Eye (tissue), 1 donor: ENCODE data around the gene COL23A1.

Experiments
- DNase-seq: peaks from one replicate; pipeline ENCODE4 v3.0.0-alpha.2; 2015

Gene COL23A1

DNA sequence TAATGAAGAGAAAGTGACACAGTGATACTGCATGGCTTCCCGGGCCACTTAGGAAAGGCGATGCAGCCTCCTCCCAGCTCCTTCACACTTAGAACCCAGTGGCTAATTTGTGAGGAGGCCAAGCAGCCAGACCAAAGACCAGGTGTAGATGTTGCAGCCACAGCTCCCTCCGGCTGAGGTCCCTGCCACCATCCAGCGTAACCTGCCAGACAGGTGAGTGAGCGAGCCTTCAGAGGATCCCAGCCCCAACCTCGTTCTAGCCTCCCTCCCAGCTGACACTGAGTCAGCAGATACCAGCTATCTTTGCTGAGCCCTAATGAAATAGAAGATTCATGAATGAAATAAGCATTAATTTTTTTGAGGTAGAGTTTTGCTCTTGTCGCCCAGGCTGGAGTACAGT is 59.7 kb downstream of the COL23A1 start:
- DNase-seq, result no peak

DNA sequence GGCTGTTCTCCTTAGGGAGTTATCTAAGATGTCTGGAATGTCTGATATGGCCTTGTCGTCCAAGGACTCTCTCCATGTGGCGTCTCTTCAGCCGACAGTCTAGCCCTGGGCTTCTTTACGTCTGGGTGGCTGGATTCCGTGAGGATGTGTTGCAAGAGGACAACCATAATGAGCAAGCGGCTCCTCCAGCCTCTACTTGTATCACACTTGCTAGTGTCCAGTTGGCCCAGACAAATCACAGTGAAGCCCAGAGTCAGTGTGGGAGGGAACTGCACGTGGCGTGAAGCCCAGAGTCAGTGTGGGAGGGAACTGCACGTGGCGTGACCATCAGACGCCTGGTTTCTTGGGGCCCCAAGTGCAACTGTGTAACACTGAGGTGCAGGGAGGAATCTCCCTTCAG is 61.1 kb downstream of the COL23A1 start:
- no peak for DNase-seq

DNA sequence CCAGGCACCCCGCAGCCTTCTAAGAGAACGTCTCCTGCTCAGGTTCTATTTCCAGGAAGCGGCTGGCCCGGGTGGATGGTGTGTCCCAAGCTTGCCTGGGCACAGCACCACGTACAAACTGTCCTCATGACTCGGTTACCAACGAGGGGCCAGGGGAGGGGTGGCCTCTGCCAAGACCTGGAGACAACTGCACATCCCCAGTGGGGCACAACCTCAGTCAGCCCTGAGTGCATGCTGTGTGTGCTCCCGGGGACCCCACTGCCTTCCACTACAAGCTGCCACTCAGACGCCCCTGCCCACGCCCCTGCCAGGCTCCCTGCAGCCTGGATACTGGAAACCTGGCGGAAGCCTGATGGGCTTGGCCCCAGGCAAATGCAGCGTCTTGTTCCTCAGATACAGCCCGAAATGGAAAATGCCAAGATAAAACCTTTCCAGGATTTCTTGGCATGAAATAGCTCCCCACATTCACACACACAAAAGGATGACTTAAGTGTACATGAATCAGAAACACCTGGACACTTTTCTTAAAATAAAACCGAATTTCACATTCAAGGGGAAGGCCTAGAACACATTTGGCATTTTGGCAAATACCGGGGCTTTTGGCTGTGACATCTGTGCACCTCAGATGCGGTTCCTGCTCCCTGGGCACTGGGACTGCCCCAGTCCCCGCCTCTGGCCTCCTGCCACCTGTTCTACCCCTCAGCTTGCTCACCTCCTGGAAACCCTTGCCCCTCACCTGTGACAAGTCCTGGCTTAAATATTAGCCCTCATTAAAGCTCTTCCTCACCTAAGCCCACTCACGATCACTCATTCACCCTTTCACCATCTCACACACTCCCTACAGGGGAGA is 62.5 kb downstream of the COL23A1 start:
- peak; percentile 18 for DNase-seq

DNA sequence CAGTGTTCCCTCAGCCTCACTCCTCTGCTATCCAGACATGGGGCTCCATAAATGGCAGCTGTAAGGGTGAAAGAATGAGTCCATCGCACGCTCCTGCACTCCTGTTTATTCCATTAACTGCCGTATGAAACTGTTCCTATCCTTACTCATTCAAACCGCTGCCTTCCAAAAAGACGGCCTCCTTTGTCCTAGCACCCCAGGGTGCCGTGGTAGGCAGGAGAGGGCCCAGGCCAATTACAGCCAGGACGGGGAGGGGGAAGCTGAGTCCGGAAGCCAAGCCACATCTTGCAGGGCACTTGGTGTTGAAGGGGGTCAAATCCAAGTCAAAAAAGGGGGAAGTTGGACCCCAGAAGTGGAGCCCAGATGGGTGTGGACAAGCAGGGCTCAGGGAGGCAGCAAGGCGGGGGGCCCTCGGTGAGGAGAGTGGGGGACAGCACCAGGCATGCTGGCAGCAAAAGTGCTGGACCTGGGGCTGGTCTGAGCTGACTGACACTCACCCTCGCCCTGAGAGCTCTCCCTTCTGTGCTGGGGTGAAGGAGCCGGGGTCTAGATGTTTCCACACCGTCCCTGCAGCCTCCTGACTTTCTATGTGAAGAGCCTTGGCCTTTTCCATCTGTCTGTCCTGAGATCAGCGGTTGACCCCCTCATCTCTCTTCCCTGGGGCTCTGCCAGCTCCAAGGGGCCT is 63.3 kb downstream of the COL23A1 start:
- DNase-seq, result peak; percentile 32

DNA sequence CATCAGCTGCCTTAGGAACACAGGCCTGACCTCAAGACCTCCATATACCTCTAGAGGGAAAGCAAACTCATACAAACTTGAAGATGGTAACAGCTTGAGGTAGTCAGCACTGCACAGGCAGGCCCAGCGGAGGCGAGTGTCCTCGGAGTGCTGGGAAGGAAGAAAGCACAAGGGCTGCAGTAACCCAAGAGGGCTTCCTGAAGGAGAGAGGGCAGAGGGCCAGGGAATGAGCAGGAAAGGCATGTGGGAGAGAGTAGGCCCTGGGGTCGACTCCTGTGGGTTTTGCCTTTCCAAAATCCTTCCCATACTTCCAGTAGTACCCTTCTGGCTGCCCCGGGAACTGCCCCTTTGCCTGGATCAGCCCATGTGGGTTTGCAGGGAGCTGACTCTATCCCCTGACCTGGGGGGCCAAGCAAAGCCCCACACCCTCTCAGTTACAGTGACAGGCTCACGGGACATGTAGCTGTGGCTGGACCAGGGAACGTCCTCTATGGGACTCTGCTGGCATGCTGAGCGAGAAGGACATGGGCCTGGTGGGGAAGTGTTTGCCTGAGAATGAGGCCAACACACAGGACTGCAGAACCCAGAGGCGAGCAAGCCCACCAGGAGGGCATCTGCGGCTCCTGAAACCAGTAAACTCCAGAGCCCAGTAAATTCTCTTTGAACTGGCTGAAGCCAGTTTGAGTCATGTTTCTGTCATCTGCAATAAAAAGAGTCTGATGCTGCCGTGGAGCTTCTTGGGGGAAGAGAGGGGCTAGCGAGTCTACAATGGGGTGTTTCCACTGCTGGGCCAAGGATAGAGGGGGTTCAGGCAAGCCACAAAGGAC is 64.1 kb downstream of the COL23A1 start:
- DNase-seq, result no peak

DNA sequence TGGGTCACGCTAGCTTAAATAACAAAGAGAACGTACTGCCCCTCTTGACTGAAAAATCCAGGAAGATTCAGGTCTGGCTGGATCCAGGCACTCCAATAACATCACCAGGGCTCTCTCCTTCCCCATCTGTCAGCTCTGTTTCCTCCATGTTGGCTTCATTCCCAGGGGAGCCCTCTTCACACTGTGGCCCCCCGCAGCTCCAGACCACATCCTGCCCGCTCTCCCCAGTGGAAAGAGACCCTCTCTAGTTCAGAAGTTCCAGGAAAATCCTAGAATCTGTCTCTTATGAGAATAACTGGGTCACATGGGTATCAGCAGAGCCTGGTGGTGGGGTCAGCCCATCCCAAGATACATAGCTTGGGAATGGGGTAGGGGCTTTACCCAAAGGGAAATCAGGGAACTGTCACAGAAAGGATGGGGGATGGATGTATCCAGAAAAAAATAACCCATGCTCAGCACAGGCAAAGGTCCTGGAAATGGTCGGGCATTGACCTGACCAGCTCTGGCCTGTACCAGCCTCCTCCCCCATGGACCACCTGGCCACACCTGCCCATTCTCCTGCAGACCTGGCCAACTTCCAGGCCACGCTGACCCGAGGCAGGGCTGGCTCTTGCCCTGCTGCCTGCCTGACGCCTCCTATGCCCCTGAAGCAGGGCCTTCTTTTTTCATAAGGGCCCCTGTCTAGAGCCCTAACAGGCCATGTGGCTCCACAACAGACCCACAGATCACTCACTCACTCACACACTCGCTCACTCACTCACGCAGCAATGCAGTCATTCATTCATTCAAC is 65.9 kb downstream of the COL23A1 start:
- no peak for DNase-seq

DNA sequence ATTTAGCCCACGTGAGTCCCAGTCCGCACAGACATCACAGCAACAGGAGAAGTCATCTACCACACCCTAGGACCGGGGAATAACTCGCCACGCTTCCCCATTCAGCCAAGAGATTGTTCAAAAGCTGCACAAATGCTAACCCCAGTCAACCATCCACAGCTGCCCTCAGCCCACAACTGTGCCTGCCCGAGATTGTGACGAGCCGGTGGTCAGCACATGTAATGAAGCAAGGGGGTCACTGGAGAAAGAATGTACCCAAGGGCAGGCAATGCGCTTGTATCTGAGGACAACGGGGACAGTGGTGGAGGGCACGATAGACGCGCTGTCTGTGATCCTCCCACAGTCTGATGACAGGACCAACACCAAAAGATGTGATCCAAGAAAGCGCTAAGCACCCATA is 67.8 kb downstream of the COL23A1 start:
- DNase-seq, result no peak

DNA sequence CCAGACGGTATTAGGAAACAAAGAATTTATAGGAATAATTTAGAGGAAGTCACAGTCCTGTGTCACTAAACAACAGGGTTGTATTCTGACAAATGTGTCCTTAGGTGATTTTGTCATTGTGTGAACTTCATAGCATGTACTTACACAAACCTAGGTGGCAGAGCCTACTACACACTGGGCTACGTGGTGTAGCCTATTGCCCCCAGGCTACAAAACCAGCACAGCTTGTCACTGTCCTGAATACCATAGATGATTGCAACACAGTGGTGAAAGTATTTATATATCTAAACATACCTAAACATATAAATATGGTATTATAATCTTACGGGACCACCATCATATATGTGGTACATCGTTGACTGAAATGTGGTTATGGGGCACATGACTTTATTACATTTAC is 69.3 kb downstream of the COL23A1 start:
- DNase-seq, result no peak

DNA sequence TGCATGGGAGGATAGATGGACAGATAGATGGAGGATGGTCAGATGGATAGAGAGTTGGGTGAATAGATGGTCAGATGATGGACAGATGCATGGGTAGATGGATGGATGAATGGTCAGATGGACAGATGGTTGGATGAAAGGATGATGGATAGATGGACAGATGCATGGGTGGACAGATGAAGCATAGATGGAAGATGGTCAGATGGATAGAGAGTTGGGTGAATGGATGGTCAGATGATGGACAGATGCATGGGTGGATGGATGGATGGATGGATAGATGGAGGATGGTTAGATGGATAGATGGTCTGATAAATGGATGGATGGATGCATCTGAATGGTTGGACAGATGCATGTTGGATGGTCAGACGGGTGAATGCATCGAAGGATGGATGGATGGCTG is 70.4 kb downstream of the COL23A1 start:
- DNase-seq, result no peak

DNA sequence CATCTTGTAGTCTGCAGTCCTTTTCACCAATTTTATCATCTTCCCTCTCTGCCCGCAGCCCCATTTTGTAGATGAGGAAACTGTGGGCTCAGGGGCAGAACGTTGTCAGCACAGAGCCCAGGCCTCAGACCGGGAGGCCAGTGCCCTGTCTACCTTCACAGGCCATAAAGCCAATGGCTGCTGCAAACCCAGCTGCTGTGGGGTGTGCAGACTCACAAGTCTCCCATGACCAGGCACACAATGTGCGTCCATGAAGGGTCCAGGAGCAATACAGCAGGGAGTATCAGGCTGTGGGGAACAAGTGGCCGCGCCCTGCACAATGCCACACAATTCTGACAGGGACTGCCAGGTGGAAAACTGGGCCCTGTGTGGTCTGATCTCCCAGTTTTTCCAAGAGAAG is 71.0 kb downstream of the COL23A1 start:
- no peak for DNase-seq

DNA sequence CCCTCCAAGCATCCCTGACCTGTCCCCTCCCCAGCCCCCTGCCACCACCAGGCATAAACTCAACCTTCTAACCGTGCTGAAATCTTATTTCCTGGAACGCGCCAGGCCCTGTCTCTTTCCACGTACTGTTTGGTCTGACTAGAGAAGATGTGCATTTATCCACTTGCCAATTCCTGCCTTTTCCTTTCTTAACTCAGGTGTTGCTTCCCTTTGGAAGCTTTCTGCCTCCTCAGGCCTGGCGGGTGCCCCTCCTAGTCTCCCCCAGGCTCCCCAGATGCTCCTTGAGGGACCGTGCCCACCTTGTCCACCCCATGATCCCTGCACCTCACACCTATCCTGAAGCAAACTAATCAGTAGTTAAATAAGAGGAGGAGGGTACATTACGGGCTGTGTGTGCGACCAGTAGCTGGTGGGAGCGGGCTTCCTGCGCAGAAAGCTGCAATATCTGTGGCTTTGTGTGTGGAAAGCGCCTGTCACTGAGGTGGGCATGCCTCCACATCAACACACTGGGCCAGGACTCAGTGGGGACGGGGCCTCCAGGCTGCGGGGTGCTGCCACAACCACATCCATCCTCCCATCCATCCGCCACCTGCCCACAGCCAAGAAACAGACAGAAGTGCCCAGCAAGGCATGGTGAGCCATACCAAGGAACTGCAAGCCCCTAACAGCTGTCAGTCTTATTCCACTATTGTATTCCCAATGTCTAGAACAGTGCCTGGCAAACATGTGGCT is 73.5 kb downstream of the COL23A1 start:
- DNase-seq, result no peak

DNA sequence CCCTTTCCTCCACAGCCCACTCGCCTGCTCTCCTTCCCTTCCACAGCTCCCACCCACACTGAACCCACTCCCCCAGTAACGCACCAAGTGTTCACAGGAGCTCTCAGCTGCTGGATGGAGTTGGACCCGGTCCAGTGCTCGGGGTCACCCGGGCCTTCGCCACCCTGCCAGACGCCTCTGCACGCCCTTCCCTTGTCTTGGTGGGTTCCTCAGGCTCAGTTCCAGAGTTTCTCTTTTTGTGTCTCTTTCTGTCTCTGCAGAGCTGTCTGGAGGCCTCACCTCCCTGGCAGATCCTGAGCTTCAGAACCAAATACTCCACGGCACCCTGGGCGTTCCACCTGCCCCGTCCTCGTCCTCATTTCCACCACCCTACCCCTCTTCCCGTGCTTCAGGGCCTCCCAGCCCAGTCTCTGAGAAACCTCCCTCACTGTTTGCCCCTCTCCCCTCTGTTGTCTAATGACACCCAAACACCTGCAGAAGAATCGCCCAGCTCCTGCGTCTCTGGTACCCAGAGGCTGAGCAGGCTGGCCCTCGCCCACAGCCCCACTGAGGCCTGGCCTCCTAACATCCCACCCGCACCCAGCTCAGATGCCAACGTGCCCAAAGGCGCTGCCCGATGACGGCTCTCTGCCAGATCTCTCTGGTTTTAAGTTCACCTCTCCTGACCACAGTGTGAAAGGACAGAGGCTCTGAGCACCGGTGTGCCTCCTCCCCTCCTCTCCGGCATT is 74.3 kb downstream of the COL23A1 start:
- DNase-seq, result no peak

DNA sequence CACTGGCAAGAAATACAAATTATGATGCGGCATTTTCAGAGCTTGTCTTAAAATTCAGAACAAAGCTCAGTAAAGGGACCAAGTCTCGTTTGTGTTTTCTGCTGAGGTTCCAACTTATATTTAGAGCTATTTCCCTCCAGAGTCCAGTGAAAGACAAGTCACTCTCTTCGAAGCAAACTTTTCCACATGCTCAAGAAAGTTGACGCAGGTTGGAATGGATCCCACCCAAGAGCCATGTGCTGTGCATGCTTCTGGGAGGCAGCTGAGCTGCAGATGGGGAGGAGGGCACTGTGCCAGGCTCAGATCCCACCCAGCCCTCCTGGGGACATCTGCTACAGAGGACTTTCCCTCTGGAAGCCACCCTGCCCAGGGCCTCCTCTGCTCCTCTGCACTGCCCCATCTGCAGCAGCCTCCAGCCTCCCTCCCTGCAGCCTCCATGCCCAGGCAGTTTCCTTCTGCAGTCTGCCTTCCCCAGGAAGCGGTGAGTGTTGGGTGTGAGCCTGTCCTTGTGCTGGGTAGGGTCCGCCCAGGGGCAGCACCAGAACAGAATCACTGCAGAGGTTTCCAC is 75.3 kb downstream of the COL23A1 start:
- DNase-seq, result no peak

DNA sequence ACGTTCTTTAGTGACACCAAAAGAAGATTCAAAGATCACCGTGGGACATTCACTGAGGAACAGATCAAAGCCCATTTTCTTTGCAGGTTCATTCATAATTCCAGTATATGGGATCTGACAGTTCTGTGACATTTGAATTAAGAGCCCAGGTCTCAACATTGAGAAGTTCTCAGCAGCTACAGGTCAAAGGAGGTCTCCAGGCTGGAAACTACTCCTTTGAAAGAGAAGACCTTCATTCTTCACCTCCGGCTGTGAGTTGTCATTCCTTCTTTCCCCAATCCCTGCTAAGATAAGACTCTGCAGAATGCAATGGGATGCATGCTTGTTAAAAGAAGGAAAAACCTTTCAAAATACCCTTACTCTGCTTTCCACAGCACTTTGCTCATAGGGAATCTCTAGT is 79.0 kb downstream of the COL23A1 start:
- no peak for DNase-seq

DNA sequence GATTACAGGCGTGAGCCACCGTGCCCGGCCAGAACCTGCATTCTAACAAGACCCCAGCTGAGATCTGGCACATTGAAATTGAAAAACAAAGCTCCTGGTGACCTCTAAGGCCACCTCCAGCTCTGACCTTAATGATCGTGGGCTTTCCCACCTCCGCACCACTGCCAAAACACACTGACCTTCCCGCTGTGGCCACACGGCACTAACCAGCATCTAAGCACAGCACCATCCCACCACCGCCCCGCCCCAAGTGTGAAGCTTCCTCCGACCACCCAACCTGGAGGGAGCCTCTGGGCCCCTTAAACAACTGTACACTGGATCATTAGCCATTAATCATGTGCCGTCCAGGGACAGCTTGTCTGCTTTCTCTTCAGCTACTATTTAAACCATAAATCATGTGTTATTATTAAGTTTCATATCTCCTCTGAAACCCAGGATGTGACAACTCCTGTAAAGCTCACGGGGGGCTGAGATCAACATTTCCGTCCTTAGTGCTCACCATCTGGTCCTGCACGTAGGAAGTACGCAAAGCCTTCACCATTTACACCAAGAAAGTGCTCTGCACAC is 80.6 kb downstream of the COL23A1 start:
- no peak for DNase-seq

DNA sequence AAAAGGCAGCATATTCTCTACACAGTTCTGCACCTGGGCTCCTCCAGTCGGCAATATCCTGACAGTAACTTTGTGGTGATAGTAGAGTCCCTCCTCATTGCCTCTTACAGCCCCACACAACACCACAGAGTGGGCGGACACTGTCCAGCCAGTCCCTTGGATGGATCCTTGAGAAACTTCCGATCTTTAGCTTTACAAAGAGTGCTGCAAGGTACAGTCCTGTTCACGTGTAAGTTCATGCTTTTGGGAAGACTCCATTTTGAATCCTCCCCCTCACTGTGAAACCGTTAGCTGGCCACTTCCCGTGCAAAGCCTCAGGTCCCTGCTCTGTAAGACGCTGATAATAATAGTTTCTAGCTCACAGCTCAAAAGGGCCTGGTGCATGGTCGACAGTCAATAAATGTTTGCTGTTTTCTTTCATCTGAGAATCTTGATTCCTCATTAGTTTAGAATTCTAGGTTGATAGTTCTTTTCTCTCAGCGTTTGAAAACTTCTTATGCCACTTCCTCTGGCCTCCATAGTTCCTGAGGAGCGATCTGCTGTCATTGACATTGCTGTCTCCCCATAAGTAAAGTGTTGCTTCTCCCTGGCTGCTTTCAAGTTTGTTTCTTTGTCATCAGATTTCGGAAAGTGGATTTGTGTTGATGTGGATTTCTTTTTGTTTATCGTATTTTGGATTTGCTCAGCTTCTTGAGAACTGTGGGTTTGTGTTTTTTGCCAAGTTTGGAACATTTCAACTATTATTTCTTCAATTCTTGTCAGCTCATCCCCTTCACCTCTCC is 82.9 kb downstream of the COL23A1 start:
- DNase-seq, result no peak

DNA sequence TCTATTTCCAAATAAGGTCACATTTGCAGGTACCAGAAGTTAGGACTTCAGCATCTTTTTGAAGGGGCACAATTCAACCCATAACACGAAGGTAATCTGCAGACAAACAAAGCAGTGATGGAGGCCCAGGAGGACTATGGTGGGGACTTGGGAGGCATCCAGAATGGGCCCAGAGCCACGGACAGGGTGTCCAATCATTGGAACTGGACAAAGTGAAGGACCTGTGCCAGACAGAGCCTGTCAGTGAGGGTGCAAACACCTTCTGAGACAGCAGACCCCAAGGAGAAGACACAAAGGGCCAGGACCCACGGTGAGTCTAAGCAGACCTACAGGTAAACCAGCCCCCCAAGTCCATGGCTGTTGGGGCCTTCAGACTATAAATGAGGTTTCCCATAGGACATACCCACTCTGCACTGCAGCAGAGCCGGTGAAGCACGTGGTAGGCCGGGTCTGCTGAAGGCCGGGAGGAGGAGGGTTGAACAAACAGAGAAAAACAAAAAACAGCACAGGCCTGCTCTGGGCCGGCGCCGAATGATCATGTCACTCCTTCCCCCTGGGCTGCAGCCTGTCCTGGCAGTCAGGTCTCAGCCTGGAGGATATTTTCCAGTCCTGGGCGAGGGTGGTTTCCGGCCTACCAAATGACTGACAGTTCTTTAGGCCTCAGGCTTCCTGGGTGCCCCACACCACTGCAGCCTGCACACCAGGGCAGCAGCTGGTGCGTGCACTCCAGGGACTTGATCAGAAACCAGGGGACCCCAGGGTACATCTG is 84.4 kb downstream of the COL23A1 start:
- DNase-seq, result no peak

DNA sequence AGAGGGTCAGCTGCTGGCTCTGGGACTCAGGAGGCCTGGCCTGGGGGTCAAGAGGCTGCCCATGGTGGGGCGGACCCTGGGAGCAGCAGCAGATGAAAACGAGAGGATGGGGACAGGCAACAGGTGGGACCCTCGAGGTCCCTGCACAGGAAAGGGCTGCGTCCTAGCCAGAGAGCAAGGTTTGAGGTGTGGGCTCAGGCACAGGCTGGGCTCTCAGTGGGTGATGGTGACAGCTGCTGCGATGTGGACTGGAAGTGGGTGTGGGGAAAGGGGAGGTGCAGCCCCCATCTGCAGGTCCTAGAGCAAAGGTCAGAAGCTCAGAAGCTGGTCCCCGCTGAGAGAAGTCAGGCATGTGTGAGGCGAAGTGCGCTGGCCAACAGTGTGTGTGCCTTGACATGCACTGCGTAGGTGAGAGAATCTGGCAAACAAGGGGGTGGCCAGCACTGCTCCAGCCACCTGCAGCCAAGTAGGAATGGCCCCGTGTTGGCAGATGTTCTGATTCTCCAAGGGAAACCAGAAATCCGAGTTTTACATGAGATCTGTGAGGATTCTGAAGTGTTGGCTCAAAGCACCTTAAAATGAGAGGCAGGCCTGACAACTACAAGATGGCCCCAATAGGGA is 85.7 kb downstream of the COL23A1 start:
- DNase-seq, result peak; percentile 42
